Suprapubic skin (tissue), 3 donors: ENCODE results near the gene ST3GAL3.

ENCODE experiments used
- CTCF ChIP-seq, 2 donors: fragments of 200-600 bp in 1 of 2; fragments of 450-650 bp in 1 of 2; sonication (generic) in 1 of 2; IDR thresholded peaks; one replicate each; pipeline ENCODE4 v1.5.1; 2016 to 2019; ENCODE audit warnings: antibody characterized with exemption in 2 of 2, mild to moderate bottlenecking in 1 of 2, moderate library complexity in 1 of 2
- POLR2AphosphoS5 ChIP-seq, 3 donors: sonication (generic); formaldehyde crosslinking; IDR thresholded peaks; one replicate each; pipeline ENCODE4 v1.6.1; 2017; ENCODE audit warnings: antibody characterized with exemption in 3 of 3

- TF ChIP-seq CTCF (IDR thresholded peaks at IDR 0.05) (no peak), POLR2AphosphoS5 (IDR thresholded peaks at IDR 0.05) (no peak)
Measured at GRCh38 chr1:43801203-43801602, 93.9 kb downstream of the ST3GAL3 start.
